HS-5 (cell line): ENCODE measurements around the gene OR2B3.
"Not testable (repeated sequence)": the region's sequence is repeated elsewhere in the genome, so short reads cannot be mapped to it uniquely, and the experiment has no call there.

ENCODE experiments used
- DNase-seq: peaks from one replicate; pipeline ENCODE4 v3.0.0-alpha.2; 2012; ENCODE audit warnings: low read depth

OR2B3 gene

DNA sequence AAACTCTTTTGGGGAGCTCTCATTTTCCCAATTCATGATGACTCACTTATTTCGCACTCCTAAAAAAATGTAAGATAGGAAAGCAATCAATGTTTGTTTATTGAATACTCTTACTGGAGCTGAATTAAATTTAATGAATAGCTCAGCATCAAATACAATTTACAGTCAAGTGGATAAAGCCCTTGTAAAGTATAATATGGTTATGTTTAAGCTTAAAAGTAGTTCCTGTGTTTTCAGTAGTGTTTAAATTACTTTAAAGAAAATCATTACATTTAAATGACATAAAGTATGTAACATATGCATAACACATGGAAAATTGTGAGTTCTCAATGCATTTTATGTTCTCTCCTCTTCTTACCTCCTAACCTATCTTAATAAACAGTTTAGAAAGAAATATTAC, at the start of gene OR2B3:
TSS of gene OR2B3 (minus strand) at position 101 of the 400 bp plus-strand sequence. CDS start at position 36, 65 bp downstream.
- DNase-seq: no peak

DNA sequence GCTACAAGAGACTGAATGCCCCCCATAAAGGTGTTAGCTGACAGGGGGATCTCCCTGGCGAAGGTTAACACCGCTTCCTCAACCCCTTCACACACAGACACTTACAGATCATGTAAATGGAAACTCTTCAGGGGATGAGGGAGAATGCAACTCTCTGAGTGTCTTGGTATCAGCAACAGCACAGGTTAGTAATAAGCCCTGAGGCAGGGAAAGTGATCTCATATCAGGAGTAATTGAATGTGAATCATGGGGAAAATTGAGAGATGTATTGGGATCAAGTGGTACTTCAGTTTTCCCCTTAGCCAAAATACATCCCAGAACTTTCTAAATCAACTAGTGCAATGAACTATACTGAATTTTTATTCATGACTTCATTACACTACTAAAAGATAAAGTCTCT, 44.6 kb upstream of the OR2B3 start:
- no peak for DNase-seq

DNA sequence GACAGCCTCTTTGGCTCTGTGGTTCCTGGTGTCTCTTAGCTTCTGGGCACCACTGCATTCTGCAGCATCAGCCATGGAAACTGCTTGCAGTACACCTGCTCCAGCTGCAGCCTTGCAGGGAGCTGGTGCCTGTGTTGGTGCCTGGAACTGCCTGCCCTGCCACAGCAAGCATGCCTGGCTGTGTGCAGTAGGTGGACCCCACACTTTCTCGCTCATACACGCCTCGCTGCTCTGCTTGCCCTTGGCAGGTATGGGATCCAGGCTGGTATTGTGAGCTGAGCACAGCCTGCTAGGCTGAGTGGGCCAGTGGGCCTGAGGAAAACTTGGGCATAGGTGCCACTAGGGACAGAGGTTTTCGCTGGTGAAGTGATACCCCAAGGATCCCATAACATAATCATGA, 43.5 kb upstream of the OR2B3 start:
- no peak for DNase-seq

GRCh38 chr6:29129326-29130012, 42.4 kb upstream of the OR2B3 start:
- DNase-seq: no peak

DNA sequence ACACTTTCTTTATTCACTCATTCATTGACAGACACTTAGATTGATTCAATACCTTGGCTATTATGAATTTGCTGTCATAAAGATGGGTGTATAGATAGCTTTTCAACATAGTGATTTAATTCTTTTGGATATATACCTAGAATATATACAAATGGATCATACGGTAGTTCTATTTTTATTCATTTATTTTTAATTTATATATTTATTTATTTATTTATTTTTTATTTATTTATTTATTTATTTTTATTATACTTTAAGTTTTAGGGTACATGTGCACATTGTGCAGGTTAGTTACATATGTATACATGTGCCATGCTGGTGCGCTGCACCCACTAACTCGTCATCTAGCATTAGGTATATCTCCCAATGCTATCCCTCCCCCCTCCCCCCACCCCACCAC, 27.9 kb upstream of the OR2B3 start:
- DNase-seq: not testable (repeated sequence)

DNA sequence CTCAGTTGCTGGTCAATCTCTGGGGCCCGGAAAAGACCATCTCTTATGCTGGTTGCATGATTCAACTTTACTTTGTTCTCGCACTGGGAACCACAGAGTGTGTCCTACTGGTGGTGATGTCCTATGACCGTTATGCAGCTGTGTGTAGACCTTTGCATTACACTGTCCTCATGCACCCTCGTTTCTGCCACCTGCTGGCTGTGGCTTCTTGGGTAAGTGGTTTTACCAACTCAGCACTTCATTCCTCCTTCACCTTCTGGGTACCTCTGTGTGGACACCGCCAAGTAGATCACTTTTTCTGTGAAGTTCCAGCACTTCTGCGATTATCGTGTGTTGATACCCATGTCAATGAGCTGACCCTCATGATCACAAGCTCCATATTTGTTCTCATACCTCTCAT, 25.0 kb upstream of the OR2B3 start:
- no peak for DNase-seq

DNA sequence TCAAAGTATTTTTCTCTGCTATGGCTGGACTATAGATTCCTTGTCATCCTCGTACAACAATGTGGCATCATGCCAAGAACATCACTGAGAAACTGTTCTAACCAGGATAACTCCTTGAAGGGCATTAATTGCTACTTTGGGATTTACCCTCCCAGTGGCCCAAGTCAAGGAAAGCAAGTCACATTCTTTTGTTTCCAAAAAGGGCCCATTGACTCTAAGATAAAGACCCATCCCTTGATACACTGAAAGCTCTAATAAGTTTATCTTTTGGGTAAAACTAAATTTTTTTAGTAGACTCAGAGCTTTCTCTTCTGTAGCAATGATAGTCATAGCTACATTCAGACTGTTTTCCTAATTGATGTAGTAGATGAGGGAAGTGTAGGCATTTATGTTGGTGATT, 20.6 kb upstream of the OR2B3 start, which contains the start of gene OR2J3:
TSS of gene OR2J3 (plus strand) at position 301 of the 400 bp plus-strand sequence. CDS start 3,833 bp downstream, outside the sequence.
- DNase-seq: no peak

- DNase-seq: no peak
These were observed 12.1 kb upstream of the OR2B3 start, which contains the start of gene OR2J1 for GRCh38 chr6:29099190-29099589. Gene OR2J1 (plus strand): TSS chr6:29099490. CDS start chr6:29100943, 1,453 bp downstream.

DNA sequence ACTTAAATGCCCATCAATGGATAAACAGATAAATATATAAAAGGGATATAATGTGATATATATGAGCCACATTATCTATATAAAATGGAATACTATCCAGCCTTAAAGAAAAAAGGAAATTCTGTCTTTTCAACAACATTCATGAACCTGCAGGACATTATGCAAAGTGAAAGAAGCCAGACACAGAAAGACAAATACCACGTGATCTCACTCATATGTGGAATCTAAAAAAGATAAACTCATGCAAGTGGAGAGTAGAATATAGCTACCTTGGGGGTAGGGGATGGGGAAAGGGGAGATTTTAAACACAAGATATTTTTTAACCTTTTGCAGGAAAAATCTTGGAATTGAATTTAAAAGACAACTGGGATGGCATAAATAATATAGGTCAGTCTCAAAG, 10.7 kb upstream of the OR2B3 start:
- DNase-seq: no peak

DNA sequence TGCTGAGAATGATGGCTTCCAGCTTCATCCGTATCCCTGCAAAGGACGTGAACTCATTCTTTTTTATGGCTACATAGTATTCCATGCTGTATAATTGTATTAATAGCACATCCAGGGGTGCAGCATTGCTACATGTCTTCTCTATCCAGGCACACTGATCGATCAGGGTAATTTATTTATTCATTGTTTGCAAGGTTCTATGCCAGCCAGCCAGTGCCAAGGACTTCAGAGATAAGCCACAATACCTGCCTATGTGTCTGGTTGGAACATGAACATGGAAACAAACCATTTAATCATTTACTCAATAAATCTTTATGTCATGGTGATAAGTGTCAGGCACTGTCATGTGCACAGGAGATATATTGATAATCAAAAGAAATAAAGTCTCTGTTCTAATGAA, 5.8 kb upstream of the OR2B3 start:
- no peak for DNase-seq

DNA sequence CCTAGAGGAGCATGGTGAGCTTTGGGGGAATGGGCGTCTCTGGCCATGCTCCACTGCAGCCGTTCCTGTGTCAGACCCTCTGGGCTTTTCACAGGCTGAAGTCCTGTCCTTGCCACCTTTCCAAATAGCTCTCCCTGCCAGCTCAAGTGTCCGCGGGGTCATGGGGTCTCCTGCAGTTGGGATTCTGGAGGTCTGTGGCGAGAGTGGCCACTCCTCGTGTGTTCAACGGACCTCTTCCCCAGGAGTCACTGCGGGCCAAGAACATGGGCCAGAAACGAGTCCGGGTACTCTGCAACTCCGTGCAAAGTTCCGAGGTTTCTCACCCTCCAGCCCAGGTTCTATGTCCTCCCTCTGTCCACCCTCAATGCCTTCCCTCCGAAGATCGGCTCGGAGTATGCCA, 4.7 kb downstream of the OR2B3 start:
- DNase-seq: no peak

GRCh38 chr6:29081312-29081711, 5.8 kb downstream of the OR2B3 start:
- DNase-seq: no peak

GRCh38 chr6:29079203-29079602, 7.9 kb downstream of the OR2B3 start:
- DNase-seq: no peak

DNA sequence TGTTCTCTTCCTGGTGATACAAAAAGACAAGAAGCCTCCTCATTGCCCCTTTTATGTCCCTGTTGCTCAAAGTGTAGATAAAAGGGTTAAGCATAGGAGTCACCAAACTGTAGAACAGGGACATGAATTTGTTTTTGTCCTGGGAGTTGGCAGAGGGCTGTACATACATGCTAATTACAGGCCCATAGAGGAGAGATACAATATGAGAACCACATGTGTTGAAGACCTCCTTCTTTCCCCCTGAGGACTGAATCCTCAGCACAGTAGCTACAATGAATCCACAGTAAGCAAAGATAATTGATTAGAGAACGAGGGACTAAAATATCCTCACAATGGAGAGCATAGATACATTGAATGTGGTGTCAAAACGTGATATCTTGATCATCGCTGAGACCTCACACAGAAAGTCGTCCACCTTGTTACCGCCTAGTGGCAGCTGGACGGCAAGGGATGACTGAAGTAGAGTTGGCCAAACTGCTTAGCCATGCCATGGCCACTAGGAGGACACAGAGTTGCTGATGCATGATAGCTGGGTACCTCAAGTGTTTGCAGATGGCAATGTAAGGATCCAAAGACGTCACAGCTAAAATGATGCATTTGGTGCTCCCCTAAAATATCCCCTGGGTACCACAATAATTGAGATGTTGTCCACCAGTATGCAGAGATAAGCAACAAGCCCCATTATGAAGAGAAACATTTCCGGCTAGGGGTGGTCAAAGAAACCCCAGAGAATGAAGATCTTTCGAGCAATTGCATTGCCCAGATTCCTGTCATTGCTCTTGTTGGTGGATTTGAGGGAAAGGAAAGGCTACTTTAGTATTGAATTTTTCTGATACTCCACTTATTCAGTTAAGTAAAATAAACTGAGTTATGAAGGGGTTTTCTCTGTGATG, 15.0 kb downstream of the OR2B3 start:
- DNase-seq: peak; percentile 3

DNA sequence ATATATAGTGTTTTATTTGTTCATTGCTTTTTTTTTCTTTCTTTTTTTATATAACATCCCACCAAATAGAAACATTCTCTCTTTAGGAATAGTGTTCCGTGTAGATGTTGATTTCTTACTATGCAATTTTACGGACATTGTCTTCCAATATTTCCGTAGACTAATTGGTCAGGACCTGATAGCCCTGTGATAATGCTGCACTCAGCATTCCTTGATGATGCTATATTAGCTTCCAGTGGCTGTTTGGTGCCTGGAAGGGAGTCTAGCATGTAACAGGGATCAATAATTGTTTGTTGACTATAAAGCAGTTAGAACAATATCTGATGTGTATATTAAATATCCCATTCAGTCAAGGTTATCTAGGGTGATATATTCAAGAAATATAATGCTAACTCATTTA, 35.4 kb downstream of the OR2B3 start:
- no peak for DNase-seq

DNA sequence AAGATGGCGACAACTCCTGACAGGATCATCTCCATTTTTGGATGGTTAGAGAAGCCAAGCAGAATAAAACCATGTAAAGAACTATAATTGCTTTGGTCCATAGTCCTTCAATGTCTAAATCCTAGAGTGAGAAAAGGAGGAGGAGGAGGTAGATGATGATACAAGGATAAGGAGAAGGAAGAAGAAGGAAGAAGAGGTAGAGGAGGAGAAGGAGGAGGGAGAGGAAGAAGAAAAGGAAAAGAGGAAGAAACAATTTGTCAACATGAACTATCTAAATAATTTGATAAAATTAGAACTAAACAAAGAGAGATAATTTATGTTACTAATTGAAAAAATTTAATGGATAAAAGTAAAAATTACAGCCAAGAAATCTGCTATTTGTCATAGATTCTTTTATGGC, 42.0 kb downstream of the OR2B3 start, which contains the start of gene OR2W1:
TSS of gene OR2W1 (minus strand) at position 101 of the 400 bp plus-strand sequence. CDS start at position 101, 0 bp downstream.
- DNase-seq: no peak
